ENCODE measurements around the gene ZNF221. TPM values are rescaled to one million over a fixed set of nuclear protein-coding genes. Genes with fewer than 3 reads are reported as not detected.

The ZNF221 gene
- 37.7 and 41.4 TPM in 2 replicates for total RNA-seq (2013; cell fraction: nucleolus; rRNA removed)
- total RNA-seq (2014; rRNA removed) (0.33 and 0.45 TPM in 2 replicates), total RNA-seq (2014; rRNA removed; fragmentation: Illumina TruSeq; extraction: Trizol) (0.72 and 0.74 TPM in 2 replicates), total RNA-seq (2021) (0.46 and 0.51 TPM in 2 replicates), polyA plus RNA-seq (2011; rRNA removed) (1.7 and 2.8 TPM in 2 replicates), polyA plus RNA-seq (2014; fragmentation: Illumina TruSeq; extraction: Trizol) (0.29 and 0.60 TPM in 2 replicates), polyA plus RNA-seq (2014; fragmentation: Nextera tagmentation; extraction: Ambion mirVana) (under 1 TPM; 0.16 to 0.47 TPM), polyA plus RNA-seq (2014; rRNA removed) (0.17 and 0.23 TPM in 2 replicates), polyA plus RNA-seq (2016; fragmentation: Nextera tagmentation; extraction: Ambion mirVana) (under 1 TPM in 1 of 2 experiments, not detected in 1; 0.15 TPM), polyA minus RNA-seq (2011; rRNA and poly(A)+ RNA removed) (3.0 and 5.4 TPM in 2 replicates), Bru-seq, nascent RNA (percentile 58 among the genes with signal in this experiment), BruChase-seq, experiment 1, labeled RNA remaining after a 6-hour chase (percentile 51 among the genes with signal in this experiment), BruChase-seq, experiment 2, labeled RNA remaining after a 2-hour chase (percentile 50 among the genes with signal in this experiment)
- polyA plus RNA-seq (2011; ENCODE audit: low read depth) = 0.85 TPM
- polyA plus RNA-seq (2011; cell fraction: cytosol; rRNA removed) = 0.46 and 1.0 TPM in 2 replicates
- 2.8 and 2.9 TPM in 2 replicates for polyA plus RNA-seq (2011; cell fraction: nucleus; rRNA removed)
- 0.45 and 0.55 TPM in 2 replicates for polyA plus RNA-seq (2012)
- 1.0 and 2.4 TPM in 2 replicates for polyA minus RNA-seq (2011; cell fraction: cytosol; rRNA and poly(A)+ RNA removed)
- 3.9 and 5.0 TPM in 2 replicates for polyA minus RNA-seq (2011; cell fraction: nucleus; rRNA and poly(A)+ RNA removed)
- long read RNA-seq, experiment 1, partial matches to known transcripts = 0 of 1 reads
- long read RNA-seq, experiment 1, other reads (novel, unspliced or antisense) = 1 of 1 reads
- long read RNA-seq, experiment 2 = 0 reads

- 1% methylated on average over 40 of the region's 40 CpGs for WGBS (ENCODE audit: insufficient coverage, insufficient replicate concordance, low lambda C conversion rate, missing lambda C conversion rate)
- in situ Hi-C loops (cut with MboI) (no loop called here), intact Hi-C loops (cut with micrococcal nuclease; ENCODE audit: unreplicated experiment) (loop anchor here (1.0 kb wide), 2 partner anchors 15 to 33 kb away; partner anchors contain the start of gene ZNF155)
- FAIRE-seq = peak; percentile 98
- peak within 1 kb of the TSS; percentile 61 for H3K9ac ChIP-seq (ENCODE audit: control insufficient read depth, insufficient read depth, low read length)
- DNase-seq (ENCODE audit: low read depth, low spot score) = peak; percentile 79
- peak within 1 kb of the TSS; percentile 98 for H2AFZ ChIP-seq (ENCODE audit: control insufficient read depth, low read depth, low read length)
- no peaks in the 10 kb centered on the region for H3K36me3 ChIP-seq (ENCODE audit: control insufficient read depth in 2 of 2, insufficient read depth in 2 of 2, low read length in 1 of 2)
- no peaks in the 10 kb centered on the region for H3K4me1 ChIP-seq (ENCODE audit: control insufficient read depth, insufficient read depth, low read length)
- CTCF ChIA-PET = interaction anchor here (0.5 to 1.3 kb wide), 5 partner anchors 16 to 283 kb away, joined by 3 to 14 read pairs (median 3); partner anchors contain the start of gene ZNF45
- H3K27me3 ChIP-seq (replicated peaks in 1 of 2; ENCODE audit: control insufficient read depth in 2 of 2, insufficient read depth in 2 of 2, low read length in 1 of 2) = no peaks in the 10 kb centered on the region
- BruUV-seq (replicated peaks) = TSS peak; percentile 94
- H3K9me3 ChIP-seq (replicated peaks; ENCODE audit: control insufficient read depth, insufficient read depth, low read length) = no peaks in the 10 kb centered on the region; the same call in 1 of the 3 replicates
- H4K20me1 ChIP-seq (ENCODE audit: control insufficient read depth, insufficient read depth) = no peaks in the 10 kb centered on the region
- peak within 1 kb of the TSS; percentile 84 for H3K4me2 ChIP-seq (ENCODE audit: control insufficient read depth, insufficient read depth)
- peak within 1 kb of the TSS; percentile 49; the same call in 1 of the 2 replicates for H3K27ac ChIP-seq (ENCODE audit: control insufficient read depth, insufficient read depth)
- no peaks in the 10 kb centered on the region for H3K79me2 ChIP-seq (ENCODE audit: control insufficient read depth, insufficient read depth, low read length)
- POLR2A ChIA-PET = interaction anchor here (1.0 to 2.4 kb wide), 4 partner anchors 15 to 52 kb away, joined by 3 to 16 read pairs (median 4); partner anchors contain the start of gene ZNF45
- SMC1A ChIA-PET (ENCODE audit: uncharacterized antibody, unreplicated experiment) = interaction anchor here (0.6 to 1.5 kb wide), 7 partner anchors 16 to 257 kb away, joined by 3 to 12 read pairs (median 3); partner anchors contain the start of gene ZNF45
- peak within 1 kb of the TSS; percentile 85 for H3K4me3 ChIP-seq
- peak; percentile 99 for ATAC-seq
- RAD21 ChIA-PET (ENCODE audit: unreplicated experiment) = interaction anchor here (1.0 to 1.7 kb wide), 8 partner anchors 16 to 283 kb away, joined by 3 to 11 read pairs (median 4); partner anchors contain the start of genes ZNF155, ZNF283 and ZNF45
- TF ChIP-seq GABPA (IDR thresholded peaks at IDR 0.05; ENCODE audit: low read depth) = peak; percentile 92
- TF ChIP-seq TCF3 (IDR thresholded peaks at IDR 0.05; ENCODE audit: borderline replicate concordance, insufficient read depth, low read depth, low read length) = no peak
- TF ChIP-seq ZBTB4 (CRISPR knock-in tag; IDR thresholded peaks at IDR 0.05) = no peak
- no peak for TF ChIP-seq PRDM15 (CRISPR knock-in tag; IDR thresholded peaks at IDR 0.05)
- TF ChIP-seq HDAC2 (IDR thresholded peaks at IDR 0.05) = no peak
- TF ChIP-seq CHD1 (IDR thresholded peaks at IDR 0.05; ENCODE audit: low read depth, low read length) = no peak
- TF ChIP-seq SP1 (IDR thresholded peaks at IDR 0.05; ENCODE audit: low read depth, low read length) = no peak
- TF ChIP-seq RFX5 (IDR thresholded peaks at IDR 0.05; ENCODE audit: low read depth, low read length) = no peak
These were observed at the start of gene ZNF221 for GRCh38 chr19:43950834-43951645. ZNF221 (plus strand) TSS chr19:43951228; CDS start chr19:43962727, 11,499 bp downstream.

Measured in GM12878 (cell line).